Left colon (tissue), 2 donors: ENCODE results near the gene NDUFB5. TPM values are rescaled to one million over a fixed set of nuclear protein-coding genes. Genes with fewer than 3 reads are reported as not detected.

ENCODE experiments used
- ATAC-seq: fragments of 200-7000 bp; cut with Tn5 transposase; one replicate; pipeline ENCODE4 v1.9.1; 2020; ENCODE audit warnings: mild to moderate bottlenecking, moderate library complexity
- DNase-seq, 2 donors: peaks; one replicate each; pipeline ENCODE4 v3.0.0-alpha.2; 2020
- intact Hi-C, 2 donors: fragments of 100-400 bp; cut with DNase I in 1 of 2; cut with micrococcal nuclease in 1 of 2; formaldehyde crosslinking; loops; one replicate each; pipeline versions ENCODE4 v1.11.2 to v1.14.0; 2022; cut with DNase I, micrococcal nuclease
- long read RNA-seq: library from polyadenylated mRNA; unstranded; transcript quantifications from one replicate; pipeline ENCODE4 v2.0.0, GENCODE V29; 2021
- total RNA-seq, 2 donors: library from RNA; stranded (reverse); fragmentation: NEBNext Ultra II Directional; extraction: Animal tissue kit (Norgen Biotek cat#: 25700); gene quantifications; one replicate each; pipeline ENCODE4 v1.2.1, GENCODE V29; 2021
- donor health status: DM: no; HTN: no; CAD: no.
- donor health status: DM: yes; HTN: yes; CAD: no.

NDUFB5 gene
- 100 to 1,000 TPM; 141 to 143 TPM for total RNA-seq
- long read RNA-seq, full-length matches to known transcripts = 46 of 52 reads
- long read RNA-seq, partial matches to known transcripts = 2 of 52 reads
- long read RNA-seq, other reads (novel, unspliced or antisense) = 4 of 52 reads

DNA sequence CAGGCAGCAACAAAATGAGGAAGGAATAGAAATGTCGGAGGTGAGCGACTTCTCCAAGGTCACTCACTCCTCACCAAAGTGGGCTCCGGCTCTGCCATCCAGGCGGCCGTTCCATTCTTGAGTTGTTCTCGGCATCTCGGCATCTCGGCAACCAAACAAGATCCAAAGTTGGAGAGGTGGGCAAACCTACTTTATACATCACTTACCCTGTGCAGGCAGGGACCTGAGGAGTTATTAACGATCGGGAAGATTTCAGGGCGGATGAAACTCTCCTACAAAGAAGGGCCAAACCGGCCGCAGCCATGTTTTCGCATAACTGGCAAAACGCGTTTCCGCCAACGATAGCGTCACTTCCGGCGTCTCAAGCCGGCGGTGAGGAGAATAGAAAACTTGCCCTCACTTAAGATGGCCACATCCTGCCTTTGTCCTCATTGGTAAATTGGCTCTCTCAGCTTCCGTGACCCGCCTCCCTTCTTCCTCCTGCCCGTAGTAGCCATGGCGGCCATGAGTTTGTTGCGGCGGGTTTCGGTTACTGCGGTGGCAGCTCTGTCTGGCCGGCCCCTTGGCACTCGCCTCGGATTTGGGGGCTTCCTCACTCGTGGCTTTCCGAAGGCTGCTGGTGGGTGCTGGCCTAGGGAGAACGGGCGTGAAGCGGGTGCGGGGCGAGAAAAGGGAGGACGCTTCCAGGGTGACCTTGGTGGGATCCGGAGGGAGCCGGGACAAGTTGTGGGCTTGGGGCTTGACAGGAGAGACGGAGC lies at the start of gene NDUFB5, which contains the start of gene MRPL47:
Gene NDUFB5 (plus strand): TSS at position 474 of the 758 bp plus-strand sequence. CDS start 22 bp downstream, at position 496.
Gene MRPL47 (minus strand): TSS at position 318 of the 758 bp plus-strand sequence. CDS start 14 bp downstream, at position 304.
- ATAC-seq = peak; percentile 100
- DNase-seq = peak; percentile 93 to 95
- intact Hi-C loops = no loop called here

DNA sequence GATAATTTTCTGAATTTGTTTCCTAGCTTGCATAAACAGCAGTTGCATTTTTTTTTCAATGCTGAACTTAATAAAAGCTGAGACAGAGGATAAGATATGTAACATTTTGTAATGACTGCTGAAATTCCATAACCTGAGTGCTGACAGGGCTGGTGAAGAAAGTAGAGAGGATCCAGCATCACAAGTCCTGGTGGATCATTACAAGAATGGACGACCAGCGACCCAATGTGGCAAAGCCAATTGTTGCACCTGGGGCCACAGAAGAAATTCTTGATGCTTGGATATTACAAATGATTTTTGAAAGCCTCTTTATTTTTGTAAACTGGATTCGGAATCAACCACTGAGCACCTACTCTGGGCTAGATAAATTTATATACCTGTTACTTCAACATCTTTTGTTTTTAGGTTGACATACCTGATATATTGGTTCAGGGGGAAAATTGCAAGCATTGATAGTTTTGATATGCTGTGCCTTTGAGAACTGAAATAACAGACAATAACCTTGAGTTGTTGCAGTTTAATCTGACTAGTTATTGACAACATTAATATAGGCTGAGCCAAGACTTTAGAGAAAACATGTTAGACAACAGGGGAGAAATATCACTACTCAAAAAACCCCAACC lies 45.7 kb upstream of the NDUFB5 start:
- intact Hi-C loops = loop anchor here in 1 of 2 donors (5.0 kb wide), 1 partner anchor 137 kb away; no protein-coding TSS in a partner anchor
- ATAC-seq (no peak), DNase-seq (peak; percentile 37 to 52)

DNA sequence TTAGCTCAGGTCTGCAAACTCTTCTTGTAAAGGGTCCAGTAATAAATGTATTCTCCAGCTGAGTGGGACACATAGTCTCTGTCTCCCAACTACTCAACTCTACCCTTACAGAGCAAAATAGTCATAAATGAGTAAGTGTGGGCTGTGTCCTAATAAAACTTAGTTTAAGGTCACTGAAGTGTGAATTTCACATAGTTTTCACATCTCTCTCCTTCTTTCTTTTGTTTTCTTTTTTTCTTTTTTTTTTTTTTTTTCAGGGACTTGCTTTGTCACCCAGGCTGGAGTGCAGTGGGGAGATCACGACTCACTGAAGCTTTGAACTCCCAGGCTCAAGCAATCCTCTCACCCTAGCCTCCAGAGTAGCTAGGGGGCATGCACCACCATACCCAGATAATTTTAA lies 43.8 kb upstream of the NDUFB5 start:
- ATAC-seq (no peak), DNase-seq (no peak)
- intact Hi-C loops = no loop called here

DNA sequence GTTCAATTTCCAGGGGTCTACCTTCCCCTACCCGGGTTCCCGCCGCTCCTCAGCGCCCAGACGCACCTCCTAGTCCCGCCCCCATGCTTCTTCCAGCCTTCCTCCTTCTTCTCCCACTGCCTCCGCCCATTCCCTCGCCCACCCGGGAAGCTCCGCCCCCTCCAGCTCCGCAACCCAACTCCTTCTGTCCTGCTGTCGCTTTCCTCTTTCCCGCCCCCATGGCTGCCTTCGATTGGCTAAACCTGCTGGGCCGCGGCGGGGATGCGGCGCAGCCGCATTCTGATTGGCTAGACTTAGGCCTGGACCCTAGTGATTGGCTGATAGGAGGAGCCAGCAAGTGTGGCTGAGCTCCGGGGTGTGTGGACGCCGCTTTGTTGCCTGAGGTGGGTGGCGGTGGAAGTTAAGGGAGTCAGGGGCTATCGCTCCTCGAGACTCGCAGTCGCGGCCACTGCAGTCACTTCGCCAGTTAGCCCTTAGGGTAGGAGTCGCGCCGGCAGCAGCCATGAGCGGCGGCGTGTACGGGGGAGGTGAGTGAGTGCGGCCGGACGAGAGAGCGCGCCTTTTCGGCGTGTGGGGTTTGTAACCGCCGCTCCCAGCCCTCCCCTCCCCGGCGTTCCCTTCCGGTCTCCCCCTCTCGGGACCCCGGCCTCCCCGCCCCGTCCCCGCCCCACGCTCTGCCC lies 41.9 kb upstream of the NDUFB5 start, which contains the start of gene ACTL6A:
Gene ACTL6A (plus strand): TSS at position 336 of the 680 bp plus-strand sequence. CDS start 167 bp downstream, at position 503.
- intact Hi-C loops = no loop called here
- ATAC-seq (peak; percentile 96), DNase-seq (peak; percentile 99 to 100)

DNA sequence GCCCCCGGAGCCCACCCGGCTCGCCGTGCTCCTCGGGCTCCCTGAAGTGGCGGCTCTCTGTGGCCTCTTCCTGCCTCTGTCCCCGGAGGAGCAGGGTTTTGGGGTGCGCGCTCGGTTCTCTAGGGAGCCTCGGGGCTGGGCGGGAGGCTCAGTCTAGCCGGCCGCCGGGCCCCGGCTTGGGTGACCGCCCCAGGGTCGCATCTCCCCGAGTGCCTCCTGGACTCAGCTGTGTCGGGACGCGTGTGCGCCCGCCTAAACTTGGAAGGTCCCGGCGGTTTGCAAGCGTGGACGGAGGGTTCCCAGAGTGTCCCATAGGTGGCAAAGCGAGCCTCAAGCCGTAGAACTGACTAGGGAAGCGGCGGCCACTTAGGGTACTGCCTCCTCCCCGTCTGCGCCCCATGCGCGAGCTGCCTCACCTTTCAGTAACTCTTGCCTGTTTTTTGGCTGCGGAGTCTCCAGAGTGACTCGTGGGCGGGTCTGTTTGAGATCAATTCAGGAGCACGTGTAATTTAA lies 41.3 kb upstream of the NDUFB5 start:
- peak; percentile 64 to 76 for DNase-seq
- intact Hi-C loops = no loop called here
- peak; percentile 74 for ATAC-seq

DNA sequence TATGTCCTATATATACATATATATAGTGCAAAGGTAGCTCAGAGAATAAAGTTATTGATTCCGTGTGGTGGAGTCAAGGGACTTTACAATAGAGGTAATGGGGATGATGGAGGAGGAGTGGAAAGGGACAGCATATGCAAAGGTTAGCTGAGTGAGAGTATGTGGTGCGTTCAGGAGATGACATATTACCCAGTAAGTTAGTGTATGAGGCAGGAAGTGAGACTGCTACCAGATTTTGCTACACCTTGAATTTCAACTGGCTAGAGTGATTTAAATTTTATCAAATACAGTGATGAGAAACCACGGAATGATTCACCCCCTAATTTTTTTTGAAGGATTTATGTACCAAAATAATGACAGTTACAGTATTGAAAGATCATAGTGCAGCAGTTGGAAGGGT lies 39.1 kb upstream of the NDUFB5 start:
- intact Hi-C loops = no loop called here
- no peak for DNase-seq
- ATAC-seq = no peak

DNA sequence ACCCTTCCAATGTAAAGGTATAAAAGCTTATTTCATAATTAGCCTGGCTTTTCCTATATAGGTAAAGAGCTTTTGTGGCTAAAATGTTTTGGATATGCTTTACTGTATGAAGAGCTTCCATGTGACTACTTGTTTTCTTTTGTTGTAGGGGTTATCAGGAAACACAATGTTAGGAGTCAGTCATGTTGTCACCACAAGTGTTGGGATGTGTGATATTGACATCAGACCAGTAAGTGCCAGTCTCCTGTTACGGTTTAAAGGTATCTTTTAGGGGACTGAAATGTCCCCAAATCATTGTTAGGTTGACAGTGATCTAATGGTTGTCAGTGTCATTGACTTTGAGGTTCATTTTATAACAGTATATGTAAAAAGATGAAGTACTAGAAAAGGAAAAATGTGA lies 23.6 kb upstream of the NDUFB5 start:
- intact Hi-C loops = no loop called here
- ATAC-seq (no peak), DNase-seq (no peak)

DNA sequence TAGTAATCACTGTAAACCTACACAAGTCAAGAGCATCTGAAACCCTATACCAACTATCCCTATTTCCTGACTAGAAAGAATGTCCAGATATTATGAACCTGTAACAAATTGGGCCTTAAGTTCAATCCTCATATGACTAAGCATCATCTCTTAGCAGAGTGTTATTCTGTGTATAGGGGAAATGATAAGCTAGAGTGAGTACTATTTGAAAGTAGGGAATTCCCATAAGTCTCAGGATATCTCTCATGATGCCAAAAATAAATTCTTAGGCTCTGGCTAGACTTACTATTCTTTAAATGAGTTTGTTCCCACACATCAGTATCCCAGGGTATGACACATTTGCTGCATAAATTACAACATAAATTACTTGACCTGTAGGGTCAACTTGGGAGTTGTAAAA lies 15.5 kb upstream of the NDUFB5 start:
- intact Hi-C loops = no loop called here
- ATAC-seq (no peak), DNase-seq (no peak)

DNA sequence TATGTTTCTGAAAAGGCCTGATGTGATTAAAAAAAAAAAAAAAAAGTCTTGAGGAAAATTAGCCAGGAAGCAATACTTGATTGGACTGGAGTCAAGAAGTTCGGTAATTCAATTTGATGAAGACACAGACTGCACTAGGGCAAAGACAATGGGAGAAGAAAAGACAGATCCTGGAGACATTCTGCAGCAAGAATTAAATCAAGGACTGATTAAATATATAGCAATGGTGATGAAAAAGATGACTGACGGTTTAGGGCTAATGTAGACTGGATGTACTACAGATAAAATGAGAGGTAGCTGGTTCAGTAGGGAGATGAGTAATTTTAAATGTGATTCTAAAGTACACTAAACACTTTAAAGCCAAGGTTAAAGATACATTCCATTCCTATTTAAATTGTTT lies 13.9 kb upstream of the NDUFB5 start:
- no peak for DNase-seq
- ATAC-seq = no peak
- intact Hi-C loops = no loop called here

- no peak for ATAC-seq
- no peak for DNase-seq
- intact Hi-C loops = no loop called here
Observed at GRCh38 chr3:179591313-179591712, 13.3 kb upstream of the NDUFB5 start.

DNA sequence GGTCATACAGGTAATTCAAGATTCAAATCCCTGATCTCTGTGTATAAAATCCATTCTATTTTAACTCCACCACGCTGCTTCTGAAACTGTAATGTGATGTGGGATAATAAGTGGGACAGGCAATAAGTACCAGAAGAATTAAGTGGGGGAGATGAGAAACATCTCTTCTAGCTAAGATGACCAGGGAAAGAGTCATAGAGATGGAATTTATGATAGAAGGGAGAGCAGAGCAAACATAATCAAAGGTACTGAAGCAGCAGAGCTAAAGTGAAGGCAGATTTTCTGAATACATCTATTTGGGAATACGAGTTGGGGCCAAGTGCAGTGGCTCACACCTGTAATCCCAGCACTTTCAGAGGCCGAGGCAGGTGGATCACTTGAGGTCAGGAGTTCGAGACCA lies 5.1 kb upstream of the NDUFB5 start:
- DNase-seq (no peak), ATAC-seq (no peak)
- intact Hi-C loops = no loop called here

- ATAC-seq (no peak), DNase-seq (no peak)
Observed at GRCh38 chr3:179603321-179603720, 1.3 kb upstream of the NDUFB5 start.

DNA sequence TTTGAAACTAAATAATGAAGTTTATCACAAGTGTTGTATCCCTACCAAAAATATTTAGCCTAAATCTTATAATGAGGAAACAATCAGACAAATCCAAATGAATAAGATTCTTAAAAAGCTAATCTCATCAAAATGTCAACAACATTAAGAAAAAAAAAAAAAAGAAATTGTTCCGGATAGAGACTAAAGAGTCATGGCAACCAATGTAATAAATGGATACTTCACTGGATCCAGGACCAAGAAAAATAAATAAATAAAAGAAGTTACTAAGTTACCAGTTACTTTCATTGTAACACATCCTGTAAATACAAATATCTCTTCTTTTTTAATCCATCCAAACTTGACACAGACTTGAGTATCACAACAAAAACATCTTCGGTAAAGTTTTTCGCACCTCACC lies 763 bp upstream of the NDUFB5 start:
- ATAC-seq (peak; percentile 5), DNase-seq (no peak)
- intact Hi-C loops = no loop called here

More at GRCh38 chr3:179603321-179603720, 1.3 kb upstream of the NDUFB5 start:
- intact Hi-C loops = no loop called here

DNA sequence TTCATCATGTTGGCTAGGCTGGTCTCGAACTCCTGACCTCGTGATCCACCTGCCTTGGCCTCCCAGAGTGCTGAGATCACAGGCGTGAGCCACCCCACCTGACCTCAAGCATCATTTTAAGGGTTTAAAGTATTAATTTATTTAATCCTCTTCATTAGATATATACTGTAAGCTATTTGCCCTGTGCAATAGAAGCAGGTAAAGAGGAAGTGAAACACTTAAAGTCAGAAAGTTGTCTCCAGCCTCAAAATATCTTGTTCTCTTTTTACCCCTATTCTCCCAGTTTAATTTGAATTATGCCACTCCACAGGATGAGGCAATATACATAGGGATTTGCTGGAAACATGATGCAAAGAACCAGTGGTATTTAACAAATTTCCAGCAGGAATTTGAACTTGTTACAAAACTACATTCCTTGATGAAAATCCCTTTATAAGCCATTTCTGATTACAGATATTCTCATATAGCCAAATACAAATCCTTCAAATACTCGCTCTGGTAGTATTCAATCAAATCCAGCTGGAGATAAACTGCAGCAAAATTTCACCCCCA lies 2.0 kb downstream of the NDUFB5 start:
- intact Hi-C loops = no loop called here
- ATAC-seq (no peak), DNase-seq (no peak)

- DNase-seq (no peak), ATAC-seq (no peak)
- intact Hi-C loops = no loop called here
Observed at GRCh38 chr3:179608931-179609720, 4.5 kb downstream of the NDUFB5 start.

- no peak for DNase-seq
- ATAC-seq = no peak
- intact Hi-C loops = loop anchor here in 1 of 2 donors (10.0 kb wide), 1 partner anchor 995 kb away; the partner anchor contains the start of gene TTC14
Observed at GRCh38 chr3:179610066-179610465, 5.5 kb downstream of the NDUFB5 start.

- intact Hi-C loops = loop anchor here in 1 of 2 donors (10.0 kb wide), 1 partner anchor 991 kb away; the partner anchor contains the start of gene TTC14
- no peak for ATAC-seq
Observed at GRCh38 chr3:179613807-179614206, 9.2 kb downstream of the NDUFB5 start.

More at GRCh38 chr3:179613807-179614206, 9.2 kb downstream of the NDUFB5 start:
- DNase-seq = no peak
